SK-N-SH (cell line): ENCODE results near the gene KCNG4.

Experiments
- CTCF ChIP-seq: fragments of 200-600 bp; sonication (generic); IDR thresholded peaks from 2 replicates; pipeline ENCODE4 v1.6.1; 2017; ENCODE audit warnings: antibody characterized with exemption, mild to moderate bottlenecking, moderate library complexity
- ELF1 ChIP-seq: IDR thresholded peaks from 2 replicates; pipeline ENCODE4 v1.4.0; 2012
- EP300 ChIP-seq, 2 experiments: IDR thresholded peaks; 2 replicates each; pipeline versions ENCODE4 v1.4.0 to v1.6.1; 2012; ENCODE audit warnings: borderline replicate concordance in 1 of 2, low read depth in 1 of 2, low read length in 1 of 2
- EZH2phosphoT487 ChIP-seq: fragments of 200-600 bp; sonication (generic); IDR thresholded peaks from 2 replicates; pipeline ENCODE4 v1.6.1; 2017; ENCODE audit warnings: low read depth, mixed run types, mild to moderate bottlenecking, antibody characterized with exemption, moderate library complexity, borderline replicate concordance
- MAX ChIP-seq: IDR thresholded peaks from 2 replicates; pipeline ENCODE4 v1.4.0; 2012; ENCODE audit warnings: low read depth
- MXI1 ChIP-seq: IDR thresholded peaks from 2 replicates; pipeline ENCODE4 v1.6.1; 2012; ENCODE audit warnings: mild to moderate bottlenecking, low read depth, low read length, improper control_type of control experiment
- NFIC ChIP-seq: IDR thresholded peaks from 2 replicates; pipeline ENCODE4 v1.4.0; 2012; ENCODE audit warnings: borderline replicate concordance
- POLR2AphosphoS5 ChIP-seq: IDR thresholded peaks from 2 replicates; pipeline ENCODE4 v1.6.1; 2012; ENCODE audit warnings: low read depth, low read length
- RAD21 ChIP-seq: IDR thresholded peaks from 2 replicates; pipeline ENCODE4 v1.6.1; 2012; ENCODE audit warnings: mild to moderate bottlenecking, low read length
- RCOR1 ChIP-seq: fragments of 150-350 bp; IDR thresholded peaks from 2 replicates; pipeline ENCODE4 v1.6.1; 2017; ENCODE audit warnings: antibody characterized with exemption, low read length
- REST ChIP-seq: IDR thresholded peaks from 2 replicates; pipeline ENCODE4 v1.6.1; 2012; ENCODE audit warnings: mild to moderate bottlenecking, low read depth, low read length, moderate library complexity
- RFX5 ChIP-seq: IDR thresholded peaks from 2 replicates; pipeline ENCODE4 v1.6.1; 2012; ENCODE audit warnings: mild to moderate bottlenecking, improper control_type of control experiment, low read length
- SIN3A ChIP-seq: IDR thresholded peaks from 2 replicates; pipeline ENCODE4 v1.6.1; 2012; ENCODE audit warnings: low read depth, mild to moderate bottlenecking, low read length, moderate library complexity, borderline replicate concordance
- TF ChIP-seq, protein P1 (sequence below): IDR thresholded peaks from 2 replicates; pipeline ENCODE4 v1.4.0; 2012; ENCODE audit warnings: low read depth, borderline replicate concordance

DNA sequence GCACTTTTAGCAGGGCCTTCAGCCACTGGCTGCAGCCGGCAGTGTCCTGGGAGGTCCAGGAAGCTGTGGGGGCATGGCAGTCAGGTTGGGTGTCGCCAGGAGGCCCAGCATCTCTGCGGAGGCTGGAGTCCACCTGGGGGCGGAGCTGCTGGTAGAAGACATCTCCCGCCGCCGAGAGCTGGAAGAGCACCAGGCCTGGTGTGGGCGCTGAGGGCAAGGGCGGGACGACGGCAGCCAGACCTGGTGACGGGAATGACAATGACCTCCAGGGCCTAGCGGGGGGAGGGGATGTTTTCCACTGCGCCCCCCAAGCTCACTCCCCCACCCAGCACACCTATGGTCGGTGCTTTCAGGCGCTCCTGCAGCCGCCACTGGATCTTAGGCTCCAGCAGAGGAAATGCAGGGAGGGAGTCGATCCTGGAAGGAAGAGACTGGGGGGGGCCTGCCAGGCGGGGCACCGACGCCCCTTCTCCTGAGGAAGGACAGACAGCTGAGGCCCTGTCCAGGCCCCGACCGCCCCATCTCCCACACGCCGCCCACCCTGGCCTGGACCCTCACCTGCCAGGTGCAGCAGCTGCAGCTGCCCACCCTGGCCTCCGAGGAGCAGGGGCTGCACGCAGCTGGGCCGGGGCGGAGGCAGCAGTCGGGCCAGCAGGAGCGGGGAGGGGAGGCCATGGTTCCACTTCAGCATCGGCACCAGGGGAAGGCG lies 60.0 kb downstream of the KCNG4 start:
- TF ChIP-seq RAD21 (no peak), CTCF (no peak), SIN3A (no peak), EP300 (IDR thresholded peaks at IDR 0.05; ENCODE audit: borderline replicate concordance in 1 of 2, low read depth in 1 of 2, low read length in 1 of 2) (no peak), POLR2AphosphoS5 (no peak), NFIC (no peak), MXI1 (no peak), RCOR1 (no peak), MAX (no peak), EZH2phosphoT487 (no peak), REST (no peak), ELF1 (no peak), RFX5 (no peak)
- TF ChIP-seq, protein P1, sequence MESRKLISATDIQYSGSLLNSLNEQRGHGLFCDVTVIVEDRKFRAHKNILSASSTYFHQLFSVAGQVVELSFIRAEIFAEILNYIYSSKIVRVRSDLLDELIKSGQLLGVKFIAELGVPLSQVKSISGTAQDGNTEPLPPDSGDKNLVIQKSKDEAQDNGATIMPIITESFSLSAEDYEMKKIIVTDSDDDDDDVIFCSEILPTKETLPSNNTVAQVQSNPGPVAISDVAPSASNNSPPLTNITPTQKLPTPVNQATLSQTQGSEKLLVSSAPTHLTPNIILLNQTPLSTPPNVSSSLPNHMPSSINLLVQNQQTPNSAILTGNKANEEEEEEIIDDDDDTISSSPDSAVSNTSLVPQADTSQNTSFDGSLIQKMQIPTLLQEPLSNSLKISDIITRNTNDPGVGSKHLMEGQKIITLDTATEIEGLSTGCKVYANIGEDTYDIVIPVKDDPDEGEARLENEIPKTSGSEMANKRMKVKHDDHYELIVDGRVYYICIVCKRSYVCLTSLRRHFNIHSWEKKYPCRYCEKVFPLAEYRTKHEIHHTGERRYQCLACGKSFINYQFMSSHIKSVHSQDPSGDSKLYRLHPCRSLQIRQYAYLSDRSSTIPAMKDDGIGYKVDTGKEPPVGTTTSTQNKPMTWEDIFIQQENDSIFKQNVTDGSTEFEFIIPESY: no peak
